Measurements from ENCODE around the gene ADA. TPM values are rescaled to one million over a fixed set of nuclear protein-coding genes. Genes with fewer than 3 reads are reported as not detected.

Gene ADA
- total and polyA plus RNA-seq, 2 of the 13 experiments (the other 11 are each of a cell fraction or from before 2014, with no cell fraction given), result 2.5 to 11.3 TPM

DNA sequence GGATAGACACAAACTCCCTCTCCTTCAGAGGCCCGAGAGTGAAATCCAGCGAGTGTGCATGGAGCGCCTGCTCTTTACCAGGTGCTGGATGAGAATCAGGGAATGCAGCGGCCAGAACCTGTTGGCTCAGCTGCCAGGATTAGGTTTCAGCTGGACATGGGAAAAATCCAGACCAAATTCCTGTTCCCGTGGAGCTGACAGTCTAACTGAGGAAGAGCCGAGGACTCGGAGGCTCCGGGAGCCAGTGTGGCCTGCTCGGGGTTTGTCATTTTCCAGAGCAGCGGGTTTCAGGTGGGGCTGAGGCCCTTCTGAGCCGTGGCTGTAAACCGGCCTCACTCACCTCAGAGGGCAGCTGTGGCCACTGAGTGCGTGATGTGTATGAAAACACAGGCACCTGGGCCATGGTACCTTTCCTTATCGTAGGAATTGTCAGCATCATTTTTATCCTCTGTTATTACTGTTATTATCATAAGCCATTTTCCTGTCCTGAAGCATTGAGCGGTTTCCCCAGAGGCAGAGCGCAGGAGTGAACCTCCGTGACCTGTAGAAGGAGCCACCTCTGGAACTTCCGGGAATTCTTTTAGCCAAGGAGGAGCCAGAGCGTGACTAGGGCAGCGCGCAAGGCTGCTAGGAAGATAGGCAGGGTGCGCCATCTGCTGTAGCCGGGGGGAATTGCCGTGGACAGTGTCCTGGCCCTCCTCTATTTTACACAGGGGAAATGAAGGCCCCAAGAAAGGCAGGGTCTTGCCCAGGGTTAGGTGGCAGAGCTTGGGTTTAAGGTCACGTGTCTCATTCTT, 41.8 kb downstream of the ADA start (continued):
- TF ChIP-seq, protein P1, sequence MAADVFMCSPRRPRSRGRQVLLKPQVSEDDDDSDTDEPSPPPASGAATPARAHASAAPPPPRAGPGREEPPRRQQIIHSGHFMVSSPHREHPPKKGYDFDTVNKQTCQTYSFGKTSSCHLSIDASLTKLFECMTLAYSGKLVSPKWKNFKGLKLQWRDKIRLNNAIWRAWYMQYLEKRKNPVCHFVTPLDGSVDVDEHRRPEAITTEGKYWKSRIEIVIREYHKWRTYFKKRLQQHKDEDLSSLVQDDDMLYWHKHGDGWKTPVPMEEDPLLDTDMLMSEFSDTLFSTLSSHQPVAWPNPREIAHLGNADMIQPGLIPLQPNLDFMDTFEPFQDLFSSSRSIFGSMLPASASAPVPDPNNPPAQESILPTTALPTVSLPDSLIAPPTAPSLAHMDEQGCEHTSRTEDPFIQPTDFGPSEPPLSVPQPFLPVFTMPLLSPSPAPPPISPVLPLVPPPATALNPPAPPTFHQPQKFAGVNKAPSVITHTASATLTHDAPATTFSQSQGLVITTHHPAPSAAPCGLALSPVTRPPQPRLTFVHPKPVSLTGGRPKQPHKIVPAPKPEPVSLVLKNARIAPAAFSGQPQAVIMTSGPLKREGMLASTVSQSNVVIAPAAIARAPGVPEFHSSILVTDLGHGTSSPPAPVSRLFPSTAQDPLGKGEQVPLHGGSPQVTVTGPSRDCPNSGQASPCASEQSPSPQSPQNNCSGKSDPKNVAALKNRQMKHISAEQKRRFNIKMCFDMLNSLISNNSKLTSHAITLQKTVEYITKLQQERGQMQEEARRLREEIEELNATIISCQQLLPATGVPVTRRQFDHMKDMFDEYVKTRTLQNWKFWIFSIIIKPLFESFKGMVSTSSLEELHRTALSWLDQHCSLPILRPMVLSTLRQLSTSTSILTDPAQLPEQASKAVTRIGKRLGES (CRISPR knock-in tag; IDR thresholded peaks at IDR 0.05; ENCODE audit: borderline replicate concordance), result no peak
- TF ChIP-seq RXRB (CRISPR knock-in tag; IDR thresholded peaks at IDR 0.05; ENCODE audit: borderline replicate concordance), result peak; percentile 93
- TF ChIP-seq, protein P2, sequence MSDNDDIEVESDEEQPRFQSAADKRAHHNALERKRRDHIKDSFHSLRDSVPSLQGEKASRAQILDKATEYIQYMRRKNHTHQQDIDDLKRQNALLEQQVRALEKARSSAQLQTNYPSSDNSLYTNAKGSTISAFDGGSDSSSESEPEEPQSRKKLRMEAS (IDR thresholded peaks at IDR 0.05), result peak; percentile 79; the same call in 1 of the 2 replicates
- 0 out of 2 replicates have a peak, but pooled peaks have one; percentile 28 for TF ChIP-seq DPF2 (CRISPR knock-in tag; IDR thresholded peaks at IDR 0.05; ENCODE audit: borderline replicate concordance, low read depth)
- TF ChIP-seq ZNF850 (CRISPR knock-in tag; conservative IDR thresholded peaks at IDR 0.05), result 0 out of 2 replicates have a peak, but pooled peaks have one; percentile 66
- TF ChIP-seq JUN (CRISPR knock-in tag; IDR thresholded peaks at IDR 0.05), result peak; percentile 16; the same call in 1 of the 2 replicates
- TF ChIP-seq, protein P3, sequence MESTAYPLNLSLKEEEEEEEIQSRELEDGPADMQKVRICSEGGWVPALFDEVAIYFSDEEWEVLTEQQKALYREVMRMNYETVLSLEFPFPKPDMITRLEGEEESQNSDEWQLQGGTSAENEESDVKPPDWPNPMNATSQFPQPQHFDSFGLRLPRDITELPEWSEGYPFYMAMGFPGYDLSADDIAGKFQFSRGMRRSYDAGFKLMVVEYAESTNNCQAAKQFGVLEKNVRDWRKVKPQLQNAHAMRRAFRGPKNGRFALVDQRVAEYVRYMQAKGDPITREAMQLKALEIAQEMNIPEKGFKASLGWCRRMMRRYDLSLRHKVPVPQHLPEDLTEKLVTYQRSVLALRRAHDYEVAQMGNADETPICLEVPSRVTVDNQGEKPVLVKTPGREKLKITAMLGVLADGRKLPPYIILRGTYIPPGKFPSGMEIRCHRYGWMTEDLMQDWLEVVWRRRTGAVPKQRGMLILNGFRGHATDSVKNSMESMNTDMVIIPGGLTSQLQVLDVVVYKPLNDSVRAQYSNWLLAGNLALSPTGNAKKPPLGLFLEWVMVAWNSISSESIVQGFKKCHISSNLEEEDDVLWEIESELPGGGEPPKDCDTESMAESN (CRISPR knock-in tag; conservative IDR thresholded peaks at IDR 0.05), result peak; percentile 67; the same call in 1 of the 2 replicates
- TF ChIP-seq ZNF383 (CRISPR knock-in tag; IDR thresholded peaks at IDR 0.05; ENCODE audit: borderline replicate concordance), result peak; percentile 92; the same call in 1 of the 2 replicates
- TF ChIP-seq POLR2G (IDR thresholded peaks at IDR 0.05; ENCODE audit: low read depth, low read length), result peak; percentile 91
- no peak for TF ChIP-seq ZNF761 (CRISPR knock-in tag; conservative IDR thresholded peaks at IDR 0.05)
- TF ChIP-seq ZNF746 (CRISPR knock-in tag; IDR thresholded peaks at IDR 0.05), result 0 out of 2 replicates have a peak, but pooled peaks have one; percentile 40
- peak; percentile 52 for TF ChIP-seq RBM22 (optimal IDR thresholded peaks at IDR 0.05; ENCODE audit: low read length)
- peak; percentile 6; the same call in 1 of the 2 replicates for TF ChIP-seq NFYB (CRISPR knock-in tag; IDR thresholded peaks at IDR 0.05)
- no peak for TF ChIP-seq ZNF180 (CRISPR knock-in tag; IDR thresholded peaks at IDR 0.05; ENCODE audit: borderline replicate concordance, low read depth)
- peak; percentile 94; the same call in 1 of the 2 replicates for TF ChIP-seq ZKSCAN8 (CRISPR knock-in tag; IDR thresholded peaks at IDR 0.05; ENCODE audit: borderline replicate concordance)
- TF ChIP-seq ZNF382 (CRISPR knock-in tag; IDR thresholded peaks at IDR 0.05; ENCODE audit: borderline replicate concordance), result no peak
- 0 out of 2 replicates have a peak, but pooled peaks have one; percentile 42 for TF ChIP-seq ZFP37 (CRISPR knock-in tag; IDR thresholded peaks at IDR 0.05; ENCODE audit: borderline replicate concordance)
- TF ChIP-seq ZNF34 (CRISPR knock-in tag; IDR thresholded peaks at IDR 0.05; ENCODE audit: borderline replicate concordance), result peak; percentile 98; the same call in 1 of the 2 replicates
- peak; percentile 81 for TF ChIP-seq FOSL2 (CRISPR knock-in tag; IDR thresholded peaks at IDR 0.05)
- TF ChIP-seq KLF9 (CRISPR knock-in tag; IDR thresholded peaks at IDR 0.05; ENCODE audit: low read depth), result no peak; the same call in 1 of the 2 replicates

Data from HepG2 (cell line).